T-helper 1 cell treated with Interleukin-12 subunit alpha and Interleukin-12 subunit beta and Interleukin-4 antibody, amounts not matched to agents 30 μg/mL and 1 μg/mL, for 36 hours (primary cell): ENCODE results near the gene HMGCS2.

Experiments
- H3K27ac Mint-ChIP-seq: one replicate; pipeline ENCODE4 v1.8.0; 2021; ENCODE audit warnings: mild to moderate bottlenecking, mixed read lengths
- H3K27me3 Mint-ChIP-seq: one replicate; pipeline ENCODE4 v1.8.0; 2021; ENCODE audit warnings: low read depth, mixed read lengths
- H3K36me3 Mint-ChIP-seq: one replicate; pipeline ENCODE4 v1.8.0; 2021; ENCODE audit warnings: low read depth, mixed read lengths
- H3K4me1 Mint-ChIP-seq: one replicate; pipeline ENCODE4 v1.8.0; 2021; ENCODE audit warnings: low read depth, mixed read lengths
- H3K4me3 Mint-ChIP-seq: one replicate; pipeline ENCODE4 v1.8.0; 2021; ENCODE audit warnings: mild to moderate bottlenecking, moderate library complexity, mixed read lengths
- H3K9me3 Mint-ChIP-seq: one replicate; pipeline ENCODE4 v1.8.0; 2021; ENCODE audit warnings: mixed read lengths

The HMGCS2 gene

GRCh38 chr1:119781434-119782210 lies 12.9 kb upstream of the HMGCS2 start:
- H3K27ac Mint-ChIP-seq = no peak overlapping the region
- H3K4me1 Mint-ChIP-seq = peaks cover 28% of the 10 kb centered on the region
- H3K36me3 Mint-ChIP-seq = no peaks in the 10 kb centered on the region
- peaks cover 39% of the 10 kb centered on the region for H3K27me3 Mint-ChIP-seq
- no peak overlapping the region for H3K4me3 Mint-ChIP-seq
- no peaks in the 10 kb centered on the region for H3K9me3 Mint-ChIP-seq

DNA sequence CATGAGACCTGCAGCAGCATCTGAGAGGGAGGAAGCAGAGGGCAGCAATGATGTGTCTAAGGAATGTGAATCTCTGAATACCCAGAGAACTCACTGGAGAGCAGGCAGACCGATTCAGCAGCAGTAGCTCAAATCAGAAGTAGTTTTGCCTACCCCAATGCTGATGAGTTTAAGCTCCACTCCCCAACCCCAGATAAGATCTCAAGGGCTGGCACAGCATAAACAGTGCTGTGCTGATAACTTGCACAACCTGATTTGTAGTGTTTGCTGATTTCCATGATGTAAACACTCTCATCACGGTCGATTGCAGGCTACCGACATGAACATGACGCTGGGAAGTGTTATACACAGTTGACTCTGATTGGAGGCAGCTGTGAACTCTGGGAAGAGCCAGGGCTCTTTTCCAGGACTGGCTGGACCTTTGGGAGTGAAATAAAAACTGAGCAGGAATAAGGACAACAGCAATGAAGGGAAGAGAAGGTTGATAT lies 11.2 kb upstream of the HMGCS2 start:
- no peak overlapping the region for H3K4me3 Mint-ChIP-seq
- peaks cover 15% of the 10 kb centered on the region for H3K4me1 Mint-ChIP-seq
- no peaks in the 10 kb centered on the region for H3K9me3 Mint-ChIP-seq
- H3K27ac Mint-ChIP-seq = no peak overlapping the region
- peaks cover 43% of the 10 kb centered on the region for H3K27me3 Mint-ChIP-seq
- H3K36me3 Mint-ChIP-seq = no peaks in the 10 kb centered on the region

GRCh38 chr1:119778886-119779560 lies 10.3 kb upstream of the HMGCS2 start:
- Mint-ChIP-seq H3K27me3 (peaks cover 41% of the 10 kb centered on the region), H3K9me3 (no peaks in the 10 kb centered on the region), H3K36me3 (no peaks in the 10 kb centered on the region), H3K4me1 (peaks cover 10% of the 10 kb centered on the region), H3K4me3 (no peak overlapping the region), H3K27ac (no peak overlapping the region)

GRCh38 chr1:119778359-119778758 lies 9.7 kb upstream of the HMGCS2 start:
- Mint-ChIP-seq H3K4me1 (peaks cover 5% of the 10 kb centered on the region), H3K36me3 (no peaks in the 10 kb centered on the region), H3K27me3 (peaks cover 40% of the 10 kb centered on the region), H3K4me3 (no peak overlapping the region), H3K27ac (no peak overlapping the region), H3K9me3 (no peaks in the 10 kb centered on the region)

DNA sequence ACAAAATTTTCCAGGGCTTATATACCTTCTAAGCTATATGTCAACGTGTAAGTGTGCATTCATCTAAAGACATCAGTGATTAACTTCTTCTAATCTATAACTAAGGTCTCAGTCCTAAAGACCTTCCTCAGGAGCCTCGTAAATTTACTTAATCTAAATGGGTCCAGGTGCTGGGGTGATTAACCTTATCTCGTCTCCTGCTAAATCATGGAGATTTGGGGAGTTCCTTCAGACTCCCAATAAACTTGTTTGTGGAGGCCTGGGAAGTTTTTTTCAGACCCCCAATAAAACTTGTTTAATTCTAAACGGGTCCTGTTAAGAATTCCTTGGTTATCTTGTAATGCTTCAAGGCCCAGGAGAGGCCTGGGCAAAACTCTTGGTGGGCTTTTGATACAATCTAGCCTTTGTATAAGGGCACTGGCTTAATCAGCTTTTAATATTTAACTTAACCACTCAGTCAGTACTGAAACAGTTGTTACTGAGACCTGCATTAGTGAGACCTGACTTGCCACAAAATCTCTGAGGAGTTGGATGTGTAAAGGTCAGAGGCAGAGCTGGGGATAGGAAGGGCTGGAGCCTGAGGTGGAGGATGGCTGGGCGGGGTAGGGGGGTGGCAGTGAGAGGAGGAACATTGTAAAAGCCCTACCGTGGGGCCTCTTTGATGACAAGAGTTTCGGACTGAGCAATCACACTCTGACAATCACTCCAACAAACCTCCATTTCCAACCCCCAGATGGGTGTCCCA lies 6.2 kb upstream of the HMGCS2 start:
- Mint-ChIP-seq H3K9me3 (no peaks in the 10 kb centered on the region), H3K4me1 (no peaks in the 10 kb centered on the region), H3K27ac (no peak overlapping the region), H3K4me3 (no peak overlapping the region), H3K27me3 (peaks cover 31% of the 10 kb centered on the region), H3K36me3 (no peaks in the 10 kb centered on the region)

GRCh38 chr1:119773711-119774241 lies 5.1 kb upstream of the HMGCS2 start:
- no peak overlapping the region for H3K4me3 Mint-ChIP-seq
- no peaks in the 10 kb centered on the region for H3K36me3 Mint-ChIP-seq
- H3K4me1 Mint-ChIP-seq = no peaks in the 10 kb centered on the region
- peaks cover 27% of the 10 kb centered on the region for H3K27me3 Mint-ChIP-seq
- no peaks in the 10 kb centered on the region for H3K9me3 Mint-ChIP-seq
- H3K27ac Mint-ChIP-seq = no peak overlapping the region

- Mint-ChIP-seq H3K27me3 (peaks cover 31% of the 10 kb centered on the region), H3K9me3 (no peaks in the 10 kb centered on the region), H3K36me3 (no peaks in the 10 kb centered on the region), H3K4me3 (no peak overlapping the region), H3K27ac (no peak overlapping the region), H3K4me1 (no peaks in the 10 kb centered on the region)
Observed at GRCh38 chr1:119772298-119772697, 3.6 kb upstream of the HMGCS2 start.

- H3K27ac Mint-ChIP-seq = no peak overlapping the region
- no peaks in the 10 kb centered on the region for H3K36me3 Mint-ChIP-seq
- no peaks in the 10 kb centered on the region for H3K4me1 Mint-ChIP-seq
- no peak overlapping the region for H3K4me3 Mint-ChIP-seq
- no peaks in the 10 kb centered on the region for H3K9me3 Mint-ChIP-seq
- H3K27me3 Mint-ChIP-seq = peaks cover 36% of the 10 kb centered on the region
Observed at GRCh38 chr1:119771770-119772169, 3.1 kb upstream of the HMGCS2 start.

DNA sequence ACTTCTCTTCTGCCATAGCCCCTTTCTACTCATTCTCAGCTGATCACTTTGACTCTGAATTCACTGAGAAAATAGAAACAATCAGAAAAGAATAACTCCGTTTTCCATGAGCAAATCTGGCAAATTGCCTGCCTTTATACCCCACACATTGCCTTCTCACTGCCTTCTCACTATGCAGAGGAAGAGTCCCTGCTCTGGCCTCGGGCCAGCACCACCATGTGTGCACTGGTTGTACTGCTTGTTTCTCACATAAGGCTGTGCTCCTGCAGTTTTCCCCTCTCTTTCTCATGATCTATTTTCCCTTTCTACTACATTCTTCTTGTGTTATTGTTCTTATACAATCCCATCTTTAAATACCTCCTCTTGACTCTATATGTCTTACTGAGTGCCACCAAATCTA lies 2.3 kb upstream of the HMGCS2 start:
- no peaks in the 10 kb centered on the region for H3K9me3 Mint-ChIP-seq
- no peak overlapping the region for H3K4me3 Mint-ChIP-seq
- no peaks in the 10 kb centered on the region for H3K36me3 Mint-ChIP-seq
- no peak overlapping the region for H3K27ac Mint-ChIP-seq
- peaks cover 39% of the 10 kb centered on the region for H3K27me3 Mint-ChIP-seq
- no peaks in the 10 kb centered on the region for H3K4me1 Mint-ChIP-seq

- H3K9me3 Mint-ChIP-seq = no peaks in the 10 kb centered on the region
- no peaks in the 10 kb centered on the region for H3K36me3 Mint-ChIP-seq
- H3K4me1 Mint-ChIP-seq = no peaks in the 10 kb centered on the region
- H3K27ac Mint-ChIP-seq = no peak overlapping the region
- H3K4me3 Mint-ChIP-seq = no peak overlapping the region
- H3K27me3 Mint-ChIP-seq = peaks cover 60% of the 10 kb centered on the region
Observed at GRCh38 chr1:119767486-119767885, 1.2 kb downstream of the HMGCS2 start.

DNA sequence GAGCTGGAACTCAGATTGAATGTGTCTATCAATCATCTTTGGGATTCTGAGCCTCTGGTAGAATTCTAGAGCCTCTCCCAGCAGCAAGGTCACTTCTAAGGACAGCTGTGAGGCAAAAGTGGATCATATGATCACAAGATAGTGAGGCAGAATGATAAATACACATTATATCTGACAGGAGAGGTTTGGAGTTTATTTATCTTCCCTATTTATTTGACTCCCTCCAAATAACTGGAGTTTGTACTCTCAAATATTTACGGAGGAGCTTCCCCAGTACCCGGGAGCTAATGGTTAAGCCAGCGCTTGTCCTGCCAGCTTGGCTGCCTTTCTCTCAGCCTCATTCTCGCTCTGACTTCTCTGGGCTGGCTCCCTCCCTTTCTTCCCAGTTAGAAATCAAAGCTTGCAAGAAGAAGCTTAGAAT lies 2.3 kb downstream of the HMGCS2 start:
- Mint-ChIP-seq H3K36me3 (no peaks in the 10 kb centered on the region), H3K4me1 (no peaks in the 10 kb centered on the region), H3K4me3 (no peak overlapping the region), H3K27ac (no peak overlapping the region), H3K9me3 (no peaks in the 10 kb centered on the region), H3K27me3 (peaks cover 61% of the 10 kb centered on the region)

DNA sequence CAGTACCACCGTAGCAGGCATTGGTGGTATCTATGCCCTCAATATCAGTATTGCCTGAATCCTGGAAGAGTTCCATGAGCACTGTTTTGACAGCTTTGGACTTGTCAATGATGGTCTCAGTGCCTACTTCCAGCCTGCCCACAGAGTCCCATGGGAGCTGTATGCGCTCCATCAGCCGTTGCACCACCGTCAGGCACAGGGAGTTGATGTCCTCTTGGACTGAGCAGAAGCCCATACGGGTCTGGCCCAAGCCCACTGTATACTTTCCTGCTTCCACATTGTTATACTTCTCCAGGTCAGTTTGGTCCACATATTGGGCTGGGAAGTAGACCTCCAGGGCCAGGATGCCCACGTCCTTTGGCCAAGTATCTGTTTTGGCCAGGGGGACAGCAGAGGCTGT lies 4.5 kb downstream of the HMGCS2 start:
- peaks cover 69% of the 10 kb centered on the region for H3K27me3 Mint-ChIP-seq
- H3K4me3 Mint-ChIP-seq = no peak overlapping the region
- no peak overlapping the region for H3K27ac Mint-ChIP-seq
- no peaks in the 10 kb centered on the region for H3K36me3 Mint-ChIP-seq
- H3K4me1 Mint-ChIP-seq = peaks cover 2% of the 10 kb centered on the region
- H3K9me3 Mint-ChIP-seq = no peaks in the 10 kb centered on the region

GRCh38 chr1:119762953-119763352 lies 5.8 kb downstream of the HMGCS2 start:
- Mint-ChIP-seq H3K4me3 (no peak overlapping the region), H3K36me3 (no peaks in the 10 kb centered on the region), H3K27me3 (peaks cover 65% of the 10 kb centered on the region), H3K27ac (no peak overlapping the region), H3K4me1 (peaks cover 8% of the 10 kb centered on the region), H3K9me3 (no peaks in the 10 kb centered on the region)

GRCh38 chr1:119762409-119762808 lies 6.3 kb downstream of the HMGCS2 start:
- H3K4me1 Mint-ChIP-seq = peaks cover 13% of the 10 kb centered on the region
- H3K27me3 Mint-ChIP-seq = peaks cover 68% of the 10 kb centered on the region
- H3K9me3 Mint-ChIP-seq = no peaks in the 10 kb centered on the region
- no peak overlapping the region for H3K4me3 Mint-ChIP-seq
- no peak overlapping the region for H3K27ac Mint-ChIP-seq
- H3K36me3 Mint-ChIP-seq = no peaks in the 10 kb centered on the region
